GM21619 (cell line): ENCODE results near the gene AFMID.
A peak's percentile ranks its signal among the peaks of the same experiment; 100 is the strongest.
"Not testable (repeated sequence)": the region's sequence is repeated elsewhere in the genome, so short reads cannot be mapped to it uniquely, and the experiment has no call there.

ENCODE experiments used
- ATAC-seq: cut with Tn5 transposase; IDR thresholded peaks from one replicate; pipeline ENCODE4 v1.9.1; 2021; ENCODE audit not compliant: unreplicated experiment

Gene AFMID

DNA sequence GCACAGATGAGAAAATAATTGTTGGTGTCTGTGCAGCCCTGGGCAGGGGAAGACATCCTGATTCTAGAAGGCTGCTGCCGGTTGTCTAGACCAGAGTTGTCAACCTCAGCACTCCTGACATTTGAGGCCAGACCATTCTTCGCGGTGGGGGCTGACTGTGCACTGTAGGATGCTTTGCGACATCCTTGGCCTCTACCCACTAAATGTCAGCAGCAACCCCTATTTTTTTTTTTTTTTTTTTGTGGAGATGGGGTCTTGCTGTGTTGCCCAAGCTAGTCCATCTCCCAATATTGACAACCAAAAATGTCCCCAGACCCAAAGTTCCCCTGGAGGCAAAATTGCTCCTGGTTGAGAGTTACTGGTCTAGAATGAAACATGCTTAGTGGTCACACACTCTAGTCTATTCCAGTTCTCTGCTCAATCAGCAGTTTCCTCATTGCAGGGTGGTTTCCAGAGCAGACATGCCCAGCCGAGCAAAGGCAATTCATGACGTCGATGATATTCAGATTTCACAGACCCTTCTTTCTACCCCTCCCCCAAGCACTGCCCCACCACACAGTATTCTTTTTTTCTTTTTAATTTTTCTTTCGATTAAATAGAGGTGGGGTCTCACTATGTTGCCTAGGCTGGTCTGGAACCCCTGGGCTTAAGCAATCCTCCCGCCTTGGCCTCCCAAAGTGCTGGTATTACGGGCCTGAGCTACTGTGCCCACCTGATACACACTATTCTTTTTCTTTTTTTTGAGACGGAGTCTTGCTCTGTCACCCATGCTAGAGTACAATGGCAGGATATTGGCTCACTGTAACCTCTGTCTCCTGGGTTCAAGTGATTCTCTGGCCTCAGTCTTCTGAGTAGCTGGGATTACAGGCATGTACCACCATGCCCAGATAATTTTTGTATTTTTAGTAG lies 32.0 kb upstream of the AFMID start:
- peak; percentile 57 for ATAC-seq

DNA sequence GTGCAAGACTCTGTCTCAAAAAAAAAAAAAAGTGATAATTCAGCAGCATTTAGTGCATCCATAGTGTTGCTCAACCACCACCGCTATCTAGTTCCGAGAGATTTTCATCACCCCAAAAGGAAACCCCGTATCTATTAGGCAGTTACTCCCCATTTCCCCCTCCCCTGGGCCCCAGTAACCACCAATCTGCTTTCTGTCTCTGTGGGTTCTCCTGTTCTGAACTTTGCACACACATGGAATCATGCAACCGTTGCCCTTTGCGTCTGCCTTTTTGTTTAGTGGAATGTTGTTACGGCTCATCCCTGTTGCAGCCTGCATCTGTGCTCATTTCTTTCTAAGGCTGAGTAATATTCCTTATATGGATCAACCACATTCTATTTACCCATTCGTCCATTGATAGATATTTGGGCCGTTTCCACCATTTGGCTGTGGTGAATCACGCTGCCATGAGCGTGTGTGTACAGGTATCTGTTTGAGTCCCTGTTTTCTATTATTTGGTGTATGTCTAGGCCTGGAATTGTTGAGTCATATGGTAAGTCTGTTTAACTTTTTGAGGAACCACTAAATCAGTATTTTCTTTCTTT lies 27.5 kb upstream of the AFMID start:
- no peak for ATAC-seq

DNA sequence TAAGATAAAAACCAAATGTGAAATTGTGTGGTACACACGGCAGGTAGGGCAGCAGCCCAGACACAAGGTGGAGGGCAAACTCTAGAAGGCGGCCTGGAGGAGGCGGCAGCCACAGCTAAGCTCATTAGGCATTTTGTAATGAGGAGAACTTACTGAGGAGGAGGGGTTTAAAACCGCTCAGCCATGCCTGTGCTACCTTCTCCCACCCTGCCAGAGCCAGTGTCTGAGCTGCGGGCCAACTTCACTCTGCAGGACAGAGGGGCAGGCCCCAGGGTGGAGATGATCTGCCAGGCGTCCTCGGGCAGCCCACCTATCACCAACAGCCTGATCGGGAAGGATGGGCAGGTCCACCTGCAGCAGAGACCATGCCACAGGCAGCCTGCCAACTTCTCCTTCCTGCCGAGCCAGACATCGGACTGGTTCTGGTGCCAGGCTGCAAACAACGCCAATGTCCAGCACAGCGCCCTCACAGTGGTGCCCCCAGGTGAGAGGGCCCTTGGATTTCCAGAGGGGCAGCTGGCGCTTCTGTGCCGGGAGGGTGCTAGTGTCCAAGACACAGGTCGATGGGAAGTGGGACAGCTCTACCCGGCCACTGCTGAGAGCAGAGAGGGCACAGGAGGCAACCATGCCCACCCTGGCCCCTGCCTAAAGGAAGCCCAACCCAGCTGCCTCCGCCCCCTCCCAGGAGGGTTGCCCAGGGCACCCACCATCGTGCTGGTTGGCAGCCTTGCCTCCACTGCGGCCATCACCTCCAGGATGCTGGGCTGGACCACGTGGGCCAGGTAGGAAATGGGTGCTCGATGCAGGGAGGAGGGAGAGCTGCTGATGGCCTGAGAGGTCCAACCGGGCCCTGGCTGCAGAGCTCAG lies 23.0 kb upstream of the AFMID start:
- no peak for ATAC-seq

DNA sequence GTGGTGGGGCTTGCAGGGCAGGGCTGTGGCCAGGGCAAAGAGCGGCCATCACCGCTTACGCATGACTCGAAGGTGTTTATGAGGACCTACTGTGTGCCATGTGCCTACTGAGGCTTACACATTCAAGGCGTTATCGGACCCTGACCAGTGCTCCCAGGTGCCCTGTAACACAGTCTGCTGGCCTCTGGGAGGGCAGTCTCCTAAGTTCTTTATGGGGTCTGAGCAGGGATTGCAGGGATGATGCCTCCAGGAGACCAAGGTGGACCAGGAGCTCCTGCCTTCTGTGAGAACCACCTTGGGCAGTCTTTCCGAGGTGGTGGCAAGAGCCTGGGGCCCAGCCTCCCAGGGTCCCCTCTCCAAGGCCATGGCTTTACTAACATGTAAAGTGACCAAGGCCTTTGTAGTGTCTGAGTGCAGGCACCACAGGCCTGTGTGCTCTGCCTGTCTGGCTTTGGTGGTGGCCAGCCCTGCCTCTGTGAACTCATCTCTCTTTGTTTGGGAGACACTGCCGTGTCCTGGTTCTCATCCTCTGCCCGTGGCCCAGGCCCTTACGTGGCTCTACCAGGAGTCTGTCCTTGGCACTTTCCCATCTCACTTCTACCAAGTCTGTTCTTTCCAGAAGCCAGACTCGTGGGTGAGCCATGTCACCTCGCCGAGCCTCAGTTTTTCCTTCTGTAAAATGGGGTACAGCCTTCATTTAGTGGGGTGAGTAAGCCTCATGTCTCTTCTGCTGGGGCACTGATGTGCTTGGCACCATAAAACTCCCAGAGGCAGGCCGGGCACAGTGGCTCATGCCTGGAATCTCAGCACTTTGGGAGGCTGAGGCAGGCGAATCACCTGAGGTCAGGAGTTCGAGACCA lies 22.2 kb upstream of the AFMID start:
- ATAC-seq = no peak

DNA sequence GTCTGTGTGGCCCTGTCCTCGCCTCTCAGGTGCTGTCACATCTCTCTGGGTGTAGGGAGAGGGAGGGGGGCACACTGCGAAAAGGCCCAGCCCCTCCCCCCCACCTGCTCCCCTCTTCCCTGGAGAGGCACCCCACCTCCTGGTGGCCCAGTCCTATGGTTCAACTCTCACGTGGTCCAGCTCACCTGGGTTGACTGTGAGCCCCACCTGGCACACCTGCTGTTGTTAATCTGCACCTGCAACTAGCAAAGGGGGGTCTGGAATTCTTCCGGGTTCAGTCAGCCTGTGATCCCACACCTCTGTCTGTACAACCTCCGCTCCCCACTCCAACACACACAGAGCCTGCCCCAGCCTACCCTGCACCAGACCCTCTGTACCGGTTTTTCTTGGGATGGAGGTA lies 20.7 kb upstream of the AFMID start:
- ATAC-seq = no peak

GRCh38 chr17:78168242-78168902 lies 18.8 kb upstream of the AFMID start, which contains the start of gene SYNGR2:
Gene SYNGR2 (plus strand): TSS chr17:78168581. CDS start chr17:78168617, 36 bp downstream.
- ATAC-seq = peak; percentile 44

DNA sequence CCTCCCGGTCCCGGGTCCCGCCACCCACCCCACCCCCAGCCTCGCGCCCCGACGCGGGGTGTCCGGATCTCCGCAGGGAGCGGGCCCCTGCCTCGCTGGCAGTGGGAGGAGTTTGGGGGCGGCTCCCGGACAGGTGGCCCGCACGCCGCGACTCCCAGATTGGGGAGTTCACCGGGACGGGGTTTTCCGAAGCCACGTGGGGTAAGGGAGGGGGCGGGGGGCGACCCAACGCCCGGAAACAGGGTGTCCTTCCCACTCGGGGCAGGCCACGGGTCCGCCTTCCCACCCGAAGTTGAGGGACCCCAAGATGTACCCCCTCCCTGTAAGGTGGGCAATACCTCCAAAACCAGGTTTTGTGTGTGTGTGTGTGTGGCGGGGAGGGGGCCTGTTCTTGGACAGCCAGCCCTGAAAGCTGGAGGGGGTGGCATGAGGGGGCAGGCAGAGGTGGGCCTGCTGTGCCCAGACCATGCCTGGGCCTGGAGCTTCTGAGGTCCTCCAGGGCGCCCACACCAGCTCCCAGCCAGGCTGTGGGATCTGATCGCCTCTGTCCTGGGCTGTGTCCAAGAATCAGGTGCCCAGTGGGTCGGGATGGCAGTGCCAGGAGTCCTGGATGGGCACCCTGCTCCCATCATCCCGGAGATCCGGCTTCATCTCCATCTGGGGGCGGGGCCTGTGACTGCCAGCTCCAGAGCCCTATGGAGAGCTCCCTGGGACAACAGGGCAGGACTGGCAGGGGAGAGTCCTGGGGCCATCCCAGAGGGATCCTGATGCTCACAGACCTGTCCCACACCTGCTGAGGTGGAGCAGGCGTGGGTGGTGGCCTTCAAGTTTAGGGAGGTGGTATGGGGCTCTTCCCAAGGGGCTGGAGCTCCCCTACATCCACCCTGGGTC lies 18.0 kb upstream of the AFMID start:
- ATAC-seq = peak; percentile 10

- ATAC-seq = no peak
Measured at GRCh38 chr17:78170692-78171590, 16.2 kb upstream of the AFMID start.

DNA sequence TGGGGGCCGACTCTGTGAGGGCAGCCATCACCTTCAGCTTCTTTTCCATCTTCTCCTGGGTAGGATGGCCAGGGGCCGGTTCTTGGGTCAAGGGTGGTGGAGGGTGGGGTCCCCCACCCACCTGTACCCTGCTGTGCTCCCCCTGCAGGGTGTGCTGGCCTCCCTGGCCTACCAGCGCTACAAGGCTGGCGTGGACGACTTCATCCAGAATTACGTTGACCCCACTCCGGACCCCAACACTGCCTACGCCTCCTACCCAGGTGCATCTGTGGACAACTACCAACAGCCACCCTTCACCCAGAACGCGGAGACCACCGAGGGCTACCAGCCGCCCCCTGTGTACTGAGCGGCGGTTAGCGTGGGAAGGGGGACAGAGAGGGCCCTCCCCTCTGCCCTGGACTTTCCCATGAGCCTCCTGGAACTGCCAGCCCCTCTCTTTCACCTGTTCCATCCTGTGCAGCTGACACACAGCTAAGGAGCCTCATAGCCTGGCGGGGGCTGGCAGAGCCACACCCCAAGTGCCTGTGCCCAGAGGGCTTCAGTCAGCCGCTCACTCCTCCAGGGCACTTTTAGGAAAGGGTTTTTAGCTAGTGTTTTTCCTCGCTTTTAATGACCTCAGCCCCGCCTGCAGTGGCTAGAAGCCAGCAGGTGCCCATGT lies 15.4 kb upstream of the AFMID start:
- ATAC-seq = not testable (repeated sequence)

GRCh38 chr17:78172249-78173051 lies 14.7 kb upstream of the AFMID start:
- no peak for ATAC-seq

DNA sequence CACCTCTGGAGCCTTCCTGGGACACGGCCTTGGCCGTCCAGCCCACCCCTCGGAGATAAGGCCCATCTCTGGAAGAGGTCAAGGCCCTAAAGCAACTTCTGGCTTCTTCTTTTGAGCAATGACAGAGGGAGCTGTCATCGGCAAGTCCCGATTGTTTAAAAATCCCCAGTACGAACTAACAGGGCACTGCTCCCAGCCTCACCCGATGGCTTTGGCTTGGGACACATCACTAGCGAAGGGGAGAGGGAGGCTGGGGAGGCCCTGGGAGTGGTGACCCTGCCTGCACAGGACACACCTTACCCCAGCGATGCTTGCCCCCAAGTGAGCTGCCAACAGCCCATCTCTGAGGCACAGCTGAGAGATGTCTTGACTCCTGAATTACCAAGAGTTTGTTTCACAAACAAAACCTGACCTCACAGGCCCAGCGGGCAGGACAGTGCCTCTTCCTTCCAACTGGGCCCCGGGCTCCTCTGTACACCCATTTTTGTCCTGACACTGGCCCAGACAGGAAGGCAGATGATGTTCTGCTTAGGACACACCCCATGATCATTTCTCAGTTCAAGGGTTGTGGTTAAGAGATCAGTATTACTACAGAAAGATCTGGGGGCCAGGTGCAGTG lies 14.0 kb upstream of the AFMID start:
- ATAC-seq = no peak

- no peak for ATAC-seq
Measured at GRCh38 chr17:78174346-78174869, 12.8 kb upstream of the AFMID start.

DNA sequence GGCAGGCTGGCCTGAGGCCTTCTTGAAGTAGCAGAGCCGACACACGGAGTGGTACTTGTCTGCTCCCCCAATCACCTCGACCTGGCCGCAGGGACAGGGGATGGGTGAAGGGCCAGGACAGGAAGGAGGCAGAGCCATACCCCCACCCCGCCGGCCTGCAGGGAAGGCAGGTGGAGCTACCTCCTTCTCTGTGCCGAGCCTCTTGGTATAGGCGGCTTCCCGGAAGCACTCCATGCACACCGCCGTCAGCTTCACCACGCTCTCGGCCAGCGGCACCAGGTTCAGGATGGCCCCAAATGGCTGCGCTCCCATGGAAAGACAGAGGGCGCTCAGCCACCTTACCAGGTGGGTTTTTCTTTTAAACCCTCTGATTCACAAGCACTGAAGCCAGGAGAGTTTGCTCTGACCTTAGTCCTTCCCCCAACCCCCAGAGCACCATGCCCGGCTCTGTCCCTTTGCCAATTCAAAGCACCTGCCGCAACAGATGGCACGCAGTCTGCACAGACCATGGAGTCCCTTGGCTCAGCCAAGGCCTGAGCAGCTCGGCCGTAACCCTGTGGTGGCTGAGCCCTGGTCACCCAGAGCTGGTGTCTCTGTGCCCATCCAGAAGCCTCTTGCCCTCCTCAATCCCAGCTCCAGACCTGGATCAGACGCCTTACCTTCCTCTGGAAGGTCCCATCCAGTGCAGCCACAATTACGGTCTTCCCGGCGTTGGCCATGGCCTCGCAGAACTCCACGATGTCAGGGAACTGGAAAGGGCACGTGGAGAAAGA lies 12.1 kb upstream of the AFMID start:
- no peak for ATAC-seq

DNA sequence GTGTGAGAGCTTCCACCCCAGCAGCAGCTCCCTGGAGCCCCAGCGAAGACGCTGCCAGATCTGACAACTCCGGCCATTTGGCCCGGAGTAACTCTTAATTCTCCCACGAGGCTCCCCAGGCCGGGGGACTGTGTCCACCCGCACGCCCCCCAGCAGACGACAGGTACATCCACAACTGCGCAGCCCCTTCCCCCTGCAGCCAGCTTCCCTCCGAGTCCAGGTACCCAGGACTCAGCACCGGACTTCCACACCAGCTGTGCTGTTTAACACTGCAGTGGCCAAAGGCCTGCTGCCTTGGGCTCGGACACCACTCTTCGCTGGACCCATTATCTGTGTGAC lies 11.6 kb upstream of the AFMID start:
- no peak for ATAC-seq

GRCh38 chr17:78176548-78177025 lies 10.6 kb upstream of the AFMID start:
- no peak for ATAC-seq
